ENCODE measurements around the gene MORN1. TPM values are rescaled to one million over a fixed set of nuclear protein-coding genes. Genes with fewer than 3 reads are reported as not detected.

MORN1 gene
- total RNA-seq, 1 experiment from 2014 or later, result 47.8 TPM

DNA sequence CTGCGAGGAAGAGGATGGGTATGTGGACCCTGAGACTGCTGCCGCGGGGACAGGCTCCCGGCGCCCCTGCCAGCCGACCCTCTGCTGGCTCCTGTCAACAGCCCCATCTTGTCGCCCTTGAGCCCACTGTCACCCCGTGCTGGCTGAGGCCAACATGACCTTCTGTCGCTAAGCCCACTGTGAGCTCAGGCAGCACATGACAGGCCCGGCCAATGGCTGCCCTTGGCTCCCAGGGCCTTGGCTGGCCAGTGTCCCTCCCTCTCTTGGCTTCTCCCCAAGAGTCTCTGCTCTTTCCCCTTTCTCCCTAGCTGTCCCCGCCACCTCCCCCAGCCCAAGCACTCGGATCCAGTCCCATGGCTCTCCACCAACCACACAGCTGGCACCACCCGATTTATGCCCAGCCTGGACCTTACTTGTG lies 17.5 kb upstream of the MORN1 start:
- H3K36me3 ChIP-seq (ENCODE audit: low read depth), result no peaks in the 10 kb centered on the region
- CTCF ChIA-PET, result no interaction called here
- H3K79me2 ChIP-seq (ENCODE audit: low read depth), result peaks cover 26% of the 10 kb centered on the region
- DNase-seq, result no peak
- no peak overlapping the region for H3K4me2 ChIP-seq
- POLR2A ChIA-PET (ENCODE audit: unreplicated experiment), result no interaction called here
- no peaks in the 10 kb centered on the region for H3K27me3 ChIP-seq (ENCODE audit: insufficient read depth, low read depth)
- H3K4me1 ChIP-seq (replicated peaks; ENCODE audit: insufficient read depth), result peaks cover 5% of the 10 kb centered on the region
- H3F3A ChIP-seq (ENCODE audit: insufficient read depth, low read depth), result peaks cover 23% of the 10 kb centered on the region; the same call in 1 of the 2 replicates
- no peak overlapping the region for H3K27ac ChIP-seq
- H3K4me3 ChIP-seq, result no peak overlapping the region
- no peaks in the 10 kb centered on the region for H3K9me3 ChIP-seq (ENCODE audit: insufficient read depth, low read depth)
- BruUV-seq (replicated peaks), result no TSS peak
- H2AFZ ChIP-seq, result no peak overlapping the region
- TF ChIP-seq EZH2 (IDR thresholded peaks at IDR 0.05; ENCODE audit: low read depth), result no peak
- TF ChIP-seq CTCF (conservative IDR thresholded peaks at IDR 0.05), result no peak
- intact Hi-C loops (cut with micrococcal nuclease; ENCODE audit: unreplicated experiment), result no loop called here
- H3K9me2 ChIP-seq (ENCODE audit: insufficient read depth), result no peaks in the 10 kb centered on the region
- H4K20me1 ChIP-seq (ENCODE audit: insufficient read depth), result peaks cover 9% of the 10 kb centered on the region; the same call in 1 of the 2 replicates

DNA sequence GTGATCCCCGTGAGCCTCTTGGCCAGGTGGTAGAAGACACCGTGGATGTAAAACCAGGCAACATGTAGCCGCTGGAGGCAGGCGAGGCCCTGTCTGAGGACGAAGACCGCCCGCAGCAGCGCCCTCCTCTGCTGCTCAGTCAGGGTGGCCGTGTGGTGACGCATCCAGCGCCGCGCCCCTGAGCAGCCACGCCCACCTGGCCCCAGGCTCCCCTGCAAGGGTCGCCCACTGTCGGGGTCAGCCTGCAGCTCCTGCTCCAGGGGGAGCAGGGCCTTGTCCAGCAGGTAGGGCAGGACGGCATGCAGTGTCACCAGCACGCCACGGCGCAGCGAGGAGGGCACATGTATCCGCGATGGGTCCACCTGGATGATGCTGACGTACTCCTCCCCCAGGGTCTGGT lies 17.1 kb upstream of the MORN1 start:
- H4K20me1 ChIP-seq (ENCODE audit: insufficient read depth), result peaks cover 9% of the 10 kb centered on the region; the same call in 1 of the 2 replicates
- no peaks in the 10 kb centered on the region for H3K9me2 ChIP-seq (ENCODE audit: insufficient read depth)
- no peak for DNase-seq
- no peaks in the 10 kb centered on the region for H3K36me3 ChIP-seq (ENCODE audit: low read depth)
- H3K4me3 ChIP-seq, result no peak overlapping the region
- POLR2A ChIA-PET (ENCODE audit: unreplicated experiment), result no interaction called here
- no peak overlapping the region for H3K27ac ChIP-seq
- peaks cover 22% of the 10 kb centered on the region; the same call in 1 of the 2 replicates for H3F3A ChIP-seq (ENCODE audit: insufficient read depth, low read depth)
- no peak overlapping the region for H2AFZ ChIP-seq
- H3K27me3 ChIP-seq (ENCODE audit: insufficient read depth, low read depth), result no peaks in the 10 kb centered on the region
- peaks cover 1% of the 10 kb centered on the region for H3K4me1 ChIP-seq (replicated peaks; ENCODE audit: insufficient read depth)
- BruUV-seq (replicated peaks), result no TSS peak
- intact Hi-C loops (cut with micrococcal nuclease; ENCODE audit: unreplicated experiment), result no loop called here
- TF ChIP-seq EZH2 (IDR thresholded peaks at IDR 0.05; ENCODE audit: low read depth) (no peak), CTCF (conservative IDR thresholded peaks at IDR 0.05) (no peak)
- no peaks in the 10 kb centered on the region for H3K9me3 ChIP-seq (ENCODE audit: insufficient read depth, low read depth)
- peaks cover 23% of the 10 kb centered on the region for H3K79me2 ChIP-seq (ENCODE audit: low read depth)
- no peak overlapping the region for H3K4me2 ChIP-seq
- CTCF ChIA-PET, result no interaction called here

DNA sequence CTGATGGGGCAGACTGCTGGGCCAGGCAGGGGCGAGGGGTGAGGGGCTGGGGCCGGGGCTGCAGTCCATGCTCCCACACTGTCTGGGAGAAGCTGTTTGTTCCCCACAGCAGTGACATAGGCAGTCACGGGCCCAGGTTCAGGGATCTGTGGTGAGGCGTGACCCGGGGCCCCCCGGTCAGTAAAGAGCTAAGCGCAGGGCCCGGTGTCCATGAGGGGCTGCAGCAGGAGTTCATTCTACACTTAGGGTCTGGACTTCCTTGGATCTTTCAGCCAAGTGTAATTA lies 16.6 kb upstream of the MORN1 start:
- H3K4me1 ChIP-seq (replicated peaks; ENCODE audit: insufficient read depth), result no peaks in the 10 kb centered on the region; the same call in 1 of the 2 replicates
- no peak overlapping the region for H3K27ac ChIP-seq
- peaks cover 20% of the 10 kb centered on the region; the same call in 1 of the 2 replicates for H3F3A ChIP-seq (ENCODE audit: insufficient read depth, low read depth)
- no peaks in the 10 kb centered on the region for H3K27me3 ChIP-seq (ENCODE audit: insufficient read depth, low read depth)
- DNase-seq, result no peak
- peaks cover 17% of the 10 kb centered on the region for H3K79me2 ChIP-seq (ENCODE audit: low read depth)
- intact Hi-C loops (cut with micrococcal nuclease; ENCODE audit: unreplicated experiment), result no loop called here
- no peaks in the 10 kb centered on the region for H3K36me3 ChIP-seq (ENCODE audit: low read depth)
- H3K9me2 ChIP-seq (ENCODE audit: insufficient read depth), result no peaks in the 10 kb centered on the region
- H3K9me3 ChIP-seq (ENCODE audit: insufficient read depth, low read depth), result no peaks in the 10 kb centered on the region
- H2AFZ ChIP-seq, result no peak overlapping the region
- ChIA-PET CTCF (no interaction called here), POLR2A (ENCODE audit: unreplicated experiment) (no interaction called here)
- BruUV-seq (replicated peaks), result no TSS peak
- TF ChIP-seq EZH2 (IDR thresholded peaks at IDR 0.05; ENCODE audit: low read depth), result no peak
- TF ChIP-seq CTCF (conservative IDR thresholded peaks at IDR 0.05), result no peak
- no peak overlapping the region for H3K4me3 ChIP-seq
- H3K4me2 ChIP-seq, result no peak overlapping the region
- peaks cover 13% of the 10 kb centered on the region; the same call in 1 of the 2 replicates for H4K20me1 ChIP-seq (ENCODE audit: insufficient read depth)
